Measurements from ENCODE around the gene ADGRG1.

GRCh38 chr16:57643910-57644309, 15.5 kb downstream of the ADGRG1 start:
- no peak for TF ChIP-seq CTCF (IDR thresholded peaks at IDR 0.05)
- TF ChIP-seq POLR2A (IDR thresholded peaks at IDR 0.05) = no peak
